GM12878 (cell line): ENCODE results near the gene TUBD1. TPM values are rescaled to one million over a fixed set of nuclear protein-coding genes. Genes with fewer than 3 reads are reported as not detected.

Source experiments
- BCLAF1 ChIP-seq: fragments of 450-650 bp; IDR thresholded peaks from 2 replicates; pipeline ENCODE4 v1.6.1; 2017; ENCODE audit warnings: antibody characterized with exemption, mild to moderate bottlenecking, moderate library complexity
- EED ChIP-seq: sonication (generic); IDR thresholded peaks from 2 replicates; pipeline ENCODE4 v1.6.1; 2016; ENCODE audit warnings: antibody characterized with exemption, low read depth
- ESRRA ChIP-seq: IDR thresholded peaks from 2 replicates; pipeline ENCODE4 v1.6.1; 2012; ENCODE audit warnings: mild to moderate bottlenecking, low read length, improper control_type of control experiment
- HDGF ChIP-seq: fragments of 450-650 bp; IDR thresholded peaks from 2 replicates; pipeline ENCODE4 v1.6.1; 2016; ENCODE audit warnings: antibody characterized with exemption
- HSF1 ChIP-seq: fragments of 150-350 bp; IDR thresholded peaks from 2 replicates; pipeline ENCODE4 v1.6.1; 2014; ENCODE audit warnings: mild to moderate bottlenecking, low read depth, low read length
- JUND ChIP-seq: IDR thresholded peaks from 2 replicates; pipeline ENCODE4 v1.6.1; 2012; ENCODE audit warnings: low read depth, mild to moderate bottlenecking, low read length, improper control_type of control experiment, moderate library complexity
- KDM1A ChIP-seq: fragments of 200-600 bp; sonication (generic); IDR thresholded peaks from 2 replicates; pipeline ENCODE4 v1.6.1; 2016; ENCODE audit warnings: borderline replicate concordance
- MTA2 ChIP-seq: fragments of 450-650 bp; IDR thresholded peaks from 2 replicates; pipeline ENCODE4 v1.6.1; 2016; ENCODE audit warnings: low read depth, mild to moderate bottlenecking, moderate library complexity
- MTA3 ChIP-seq: IDR thresholded peaks from 2 replicates; pipeline ENCODE4 v1.6.1; 2012; ENCODE audit warnings: low read length, inconsistent platforms, borderline replicate concordance
- MYC ChIP-seq: IDR thresholded peaks from 2 replicates; pipeline ENCODE4 v1.6.1; 2011; ENCODE audit warnings: mild to moderate bottlenecking, low read length, moderate library complexity, inconsistent platforms; ENCODE audit not compliant: insufficient read depth, insufficient replicate concordance, insufficient read length, severe bottlenecking
- PAX5 ChIP-seq: IDR thresholded peaks from 2 replicates; pipeline ENCODE4 v1.6.1; 2011; ENCODE audit warnings: low read depth, low read length, borderline replicate concordance
- POU2F2 ChIP-seq: IDR thresholded peaks from 3 replicates; pipeline ENCODE4 v1.6.1; 2011; ENCODE audit warnings: low read depth, mild to moderate bottlenecking, low read length, borderline replicate concordance
- RB1 ChIP-seq: fragments of 450-650 bp; formaldehyde crosslinking; IDR thresholded peaks from 2 replicates; pipeline ENCODE4 v1.6.1; 2017; ENCODE audit warnings: mild to moderate bottlenecking, borderline replicate concordance
- RCOR1 ChIP-seq: conservative IDR thresholded peaks from 2 replicates; pipeline ENCODE4 v1.6.1; 2012; ENCODE audit warnings: low read depth, low read length, improper control_type of control experiment
- RELA ChIP-seq: fragments of 450-650 bp; IDR thresholded peaks from 2 replicates; pipeline ENCODE4 v1.8.0; 2014; ENCODE audit warnings: borderline replicate concordance; ENCODE audit not compliant: partially characterized antibody
- SMAD5 ChIP-seq: IDR thresholded peaks from 2 replicates; pipeline ENCODE4 v1.6.1; 2016; ENCODE audit warnings: antibody characterized with exemption, low read depth
- SRF ChIP-seq, 2 experiments: IDR thresholded peaks; 2 replicates each; pipeline ENCODE4 v1.6.1; 2011; ENCODE audit warnings: low read depth in 2 of 2, low read length in 2 of 2, mild to moderate bottlenecking in 1 of 2, moderate library complexity in 1 of 2
- TCF7 ChIP-seq: IDR thresholded peaks from 2 replicates; pipeline ENCODE4 v1.6.1; 2014; ENCODE audit warnings: antibody characterized with exemption, borderline replicate concordance
- ZNF207 ChIP-seq: fragments of 450-650 bp; IDR thresholded peaks from 2 replicates; pipeline ENCODE4 v1.6.1; 2014; ENCODE audit warnings: antibody characterized with exemption, mild to moderate bottlenecking, borderline replicate concordance
- polyA plus RNA-seq, 11 experiments: library from polyadenylated mRNA; depleted of rRNA in 4 of 11; unstranded in 6 of 11; stranded (reverse) in 5 of 11; fragments of >200 nt; fragmentation: Nextera tagmentation in 4 of 11; fragmentation: Illumina TruSeq in 1 of 11; extraction: Ambion mirVana in 4 of 11; extraction: Trizol in 1 of 11; gene quantifications; 1 replicate in 1 of 11; 2 replicates in 10 of 11; pipeline versions ENCODE4 v1.2.1 to v1.2.3, GENCODE V29; 2011 to 2016; ENCODE audit warnings: inconsistent platforms in 2 of 11, missing spikeins in 2 of 11, low read depth in 1 of 11
- total RNA-seq, 4 experiments: library from RNA; depleted of rRNA in 3 of 4; stranded (reverse); fragments of >200 nt in 3 of 4; fragmentation: Illumina TruSeq in 1 of 4; extraction: Trizol in 1 of 4; gene quantifications; 2 replicates each; pipeline versions ENCODE4 v1.2.1 to v1.2.3, GENCODE V29; 2013 to 2021
- TF ChIP-seq, protein P1 (sequence below): fragments of 450-650 bp; IDR thresholded peaks from 2 replicates; pipeline ENCODE4 v1.6.1; 2017; ENCODE audit warnings: low read depth, mild to moderate bottlenecking, moderate library complexity
- TF ChIP-seq, protein P2 (sequence below): fragments of 150-350 bp; IDR thresholded peaks from 2 replicates; pipeline ENCODE4 v1.6.1; 2016; ENCODE audit warnings: low read depth, low read length

TUBD1 gene
- total and polyA plus RNA-seq, 10 of the 15 experiments (the other 5 are each of a cell fraction or from before 2014, with no cell fraction given) = 5.3 to 10.8 (median 8.3) TPM

GRCh38 chr17:59845595-59846393, 46.9 kb downstream of the TUBD1 start (continued):
- no peak for TF ChIP-seq SRF (IDR thresholded peaks at IDR 0.05; ENCODE audit: low read depth in 2 of 2, low read length in 2 of 2)
- TF ChIP-seq EED = peak; percentile 78
- peak; percentile 47; the same call in 1 of the 2 replicates for TF ChIP-seq SMAD5
- TF ChIP-seq PAX5 = no peak
- TF ChIP-seq, protein P1, sequence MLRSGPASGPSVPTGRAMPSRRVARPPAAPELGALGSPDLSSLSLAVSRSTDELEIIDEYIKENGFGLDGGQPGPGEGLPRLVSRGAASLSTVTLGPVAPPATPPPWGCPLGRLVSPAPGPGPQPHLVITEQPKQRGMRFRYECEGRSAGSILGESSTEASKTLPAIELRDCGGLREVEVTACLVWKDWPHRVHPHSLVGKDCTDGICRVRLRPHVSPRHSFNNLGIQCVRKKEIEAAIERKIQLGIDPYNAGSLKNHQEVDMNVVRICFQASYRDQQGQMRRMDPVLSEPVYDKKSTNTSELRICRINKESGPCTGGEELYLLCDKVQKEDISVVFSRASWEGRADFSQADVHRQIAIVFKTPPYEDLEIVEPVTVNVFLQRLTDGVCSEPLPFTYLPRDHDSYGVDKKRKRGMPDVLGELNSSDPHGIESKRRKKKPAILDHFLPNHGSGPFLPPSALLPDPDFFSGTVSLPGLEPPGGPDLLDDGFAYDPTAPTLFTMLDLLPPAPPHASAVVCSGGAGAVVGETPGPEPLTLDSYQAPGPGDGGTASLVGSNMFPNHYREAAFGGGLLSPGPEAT = peak; percentile 95
- TF ChIP-seq RELA = no peak
- TF ChIP-seq ZNF207 = no peak
- no peak for TF ChIP-seq HSF1
- TF ChIP-seq RCOR1 = no peak
- no peak for TF ChIP-seq TCF7
- no peak for TF ChIP-seq KDM1A
- TF ChIP-seq BCLAF1 = no peak
- no peak for TF ChIP-seq HDGF
- TF ChIP-seq, protein P2, sequence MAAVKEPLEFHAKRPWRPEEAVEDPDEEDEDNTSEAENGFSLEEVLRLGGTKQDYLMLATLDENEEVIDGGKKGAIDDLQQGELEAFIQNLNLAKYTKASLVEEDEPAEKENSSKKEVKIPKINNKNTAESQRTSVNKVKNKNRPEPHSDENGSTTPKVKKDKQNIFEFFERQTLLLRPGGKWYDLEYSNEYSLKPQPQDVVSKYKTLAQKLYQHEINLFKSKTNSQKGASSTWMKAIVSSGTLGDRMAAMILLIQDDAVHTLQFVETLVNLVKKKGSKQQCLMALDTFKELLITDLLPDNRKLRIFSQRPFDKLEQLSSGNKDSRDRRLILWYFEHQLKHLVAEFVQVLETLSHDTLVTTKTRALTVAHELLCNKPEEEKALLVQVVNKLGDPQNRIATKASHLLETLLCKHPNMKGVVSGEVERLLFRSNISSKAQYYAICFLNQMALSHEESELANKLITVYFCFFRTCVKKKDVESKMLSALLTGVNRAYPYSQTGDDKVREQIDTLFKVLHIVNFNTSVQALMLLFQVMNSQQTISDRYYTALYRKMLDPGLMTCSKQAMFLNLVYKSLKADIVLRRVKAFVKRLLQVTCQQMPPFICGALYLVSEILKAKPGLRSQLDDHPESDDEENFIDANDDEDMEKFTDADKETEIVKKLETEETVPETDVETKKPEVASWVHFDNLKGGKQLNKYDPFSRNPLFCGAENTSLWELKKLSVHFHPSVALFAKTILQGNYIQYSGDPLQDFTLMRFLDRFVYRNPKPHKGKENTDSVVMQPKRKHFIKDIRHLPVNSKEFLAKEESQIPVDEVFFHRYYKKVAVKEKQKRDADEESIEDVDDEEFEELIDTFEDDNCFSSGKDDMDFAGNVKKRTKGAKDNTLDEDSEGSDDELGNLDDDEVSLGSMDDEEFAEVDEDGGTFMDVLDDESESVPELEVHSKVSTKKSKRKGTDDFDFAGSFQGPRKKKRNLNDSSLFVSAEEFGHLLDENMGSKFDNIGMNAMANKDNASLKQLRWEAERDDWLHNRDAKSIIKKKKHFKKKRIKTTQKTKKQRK = no peak
- no peak for TF ChIP-seq JUND
- TF ChIP-seq MTA3 = peak; percentile 43; the same call in 1 of the 2 replicates
- peak; percentile 79; the same call in 1 of the 2 replicates for TF ChIP-seq RB1
- peak; percentile 91; the same call in 2 of the 3 replicates for TF ChIP-seq POU2F2
- TF ChIP-seq MTA2 = no peak
- TF ChIP-seq MYC = no peak
- TF ChIP-seq ESRRA = no peak
